ENCODE measurements around the gene SLC17A2.

The SLC17A2 gene

GRCh38 chr6:25918083-25918683 is 12.3 kb downstream of the SLC17A2 start:
- no peak for DNase-seq (ENCODE audit: low spot score)

- DNase-seq (ENCODE audit: low spot score), result no peak
Observed at GRCh38 chr6:25916789-25917490, 13.6 kb downstream of the SLC17A2 start.

DNA sequence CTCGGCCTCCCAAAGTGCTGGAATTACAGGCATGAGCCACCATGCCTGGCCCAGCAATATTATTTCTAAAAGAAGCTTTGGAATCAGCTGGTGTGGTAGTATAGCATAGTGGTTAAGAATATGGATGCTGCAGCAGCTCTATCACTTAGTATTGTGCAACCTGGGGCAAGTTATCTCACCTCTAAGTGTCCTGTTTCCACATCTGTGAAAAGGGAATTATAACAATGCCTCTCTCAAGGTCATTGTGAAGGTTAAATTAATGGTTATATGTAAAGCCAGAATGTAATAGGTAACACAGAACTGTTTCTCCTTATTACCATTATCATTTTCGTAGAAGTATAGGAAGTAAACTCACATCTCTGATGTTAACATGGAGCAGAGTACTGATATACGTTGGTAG is 14.2 kb downstream of the SLC17A2 start:
- DNase-seq (ENCODE audit: low spot score), result no peak

GRCh38 chr6:25913741-25914140 is 16.8 kb downstream of the SLC17A2 start:
- no peak for DNase-seq (ENCODE audit: low spot score)

GRCh38 chr6:25911351-25911750 is 19.1 kb downstream of the SLC17A2 start:
- DNase-seq (ENCODE audit: low spot score), result no peak

DNA sequence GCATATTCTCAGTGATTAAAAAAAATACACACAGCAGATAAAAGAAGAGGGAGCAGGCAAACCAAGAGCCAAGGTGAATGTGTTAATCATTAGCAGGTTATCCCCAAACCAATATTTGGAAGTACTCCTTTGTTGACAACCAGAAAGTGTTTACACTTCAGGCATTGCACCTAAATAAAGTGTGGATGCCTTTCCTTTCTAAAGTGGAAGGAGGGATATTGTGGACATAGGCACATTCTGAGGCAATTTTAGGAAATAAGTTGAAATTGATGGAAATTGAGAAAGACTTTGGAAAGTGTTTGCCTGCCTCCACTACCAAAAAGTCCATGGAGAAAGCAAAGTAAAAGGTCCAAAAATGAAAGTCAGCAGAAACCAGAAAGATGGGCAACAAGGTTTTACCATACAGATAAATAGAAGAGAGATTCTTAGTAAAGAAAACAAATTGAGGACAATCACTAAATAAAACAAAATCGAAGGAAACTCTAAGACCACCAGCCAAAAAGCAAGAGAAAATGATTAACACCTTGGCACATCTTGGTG is 22.9 kb downstream of the SLC17A2 start:
- no peak for DNase-seq (ENCODE audit: low spot score)

DNA sequence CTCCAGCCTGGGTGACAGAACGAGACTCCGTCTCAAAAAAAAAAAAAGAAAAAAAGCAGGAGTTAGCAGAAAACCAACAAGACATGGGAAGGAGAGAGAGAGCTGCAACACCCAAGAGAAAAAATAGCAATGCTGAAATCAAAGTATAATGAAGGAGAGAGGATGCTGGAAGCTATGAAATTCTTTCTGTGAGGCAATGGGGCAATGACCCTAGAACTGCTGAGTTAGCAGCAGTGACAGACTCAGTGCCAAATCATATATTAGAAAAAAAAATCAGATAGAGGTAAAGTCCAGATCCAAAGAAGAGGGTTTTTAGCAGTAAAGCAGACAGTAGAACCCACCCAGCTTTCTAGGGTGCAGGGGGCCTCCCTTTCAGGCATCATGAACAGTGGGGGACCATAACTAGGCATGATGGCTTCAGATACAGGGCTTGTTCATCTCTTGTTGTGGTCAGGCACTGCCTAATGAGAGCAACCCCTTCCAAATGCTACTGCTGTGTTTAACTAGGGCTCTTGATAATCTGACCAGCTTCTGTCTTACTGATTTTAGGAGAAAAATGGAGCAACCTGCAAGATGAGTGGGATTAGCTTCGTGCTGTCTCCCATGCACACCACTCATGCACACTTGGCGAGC is 26.9 kb downstream of the SLC17A2 start:
- DNase-seq (ENCODE audit: low spot score), result no peak

DNA sequence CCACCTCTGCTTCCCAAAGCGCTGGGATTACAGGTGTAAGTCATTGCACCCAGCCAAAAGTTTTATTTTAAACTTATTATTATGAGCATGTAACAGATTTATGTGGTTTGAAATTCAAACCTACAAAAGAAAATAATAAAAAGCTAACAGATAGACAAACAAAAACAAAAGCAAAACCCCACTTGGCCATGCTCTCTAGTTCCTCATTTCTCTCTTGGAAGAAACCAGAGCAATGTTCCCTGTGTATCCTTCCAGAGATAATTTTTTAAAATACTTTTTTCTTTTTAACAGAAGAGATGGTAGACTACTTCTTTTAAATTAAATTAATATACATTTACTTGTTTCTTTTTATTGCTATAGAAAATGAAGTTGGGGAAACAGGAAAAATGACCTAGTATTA is 28.4 kb downstream of the SLC17A2 start:
- no peak for DNase-seq (ENCODE audit: low spot score)

GRCh38 chr6:25900843-25901242 is 29.6 kb downstream of the SLC17A2 start:
- no peak for DNase-seq (ENCODE audit: low spot score)

DNA sequence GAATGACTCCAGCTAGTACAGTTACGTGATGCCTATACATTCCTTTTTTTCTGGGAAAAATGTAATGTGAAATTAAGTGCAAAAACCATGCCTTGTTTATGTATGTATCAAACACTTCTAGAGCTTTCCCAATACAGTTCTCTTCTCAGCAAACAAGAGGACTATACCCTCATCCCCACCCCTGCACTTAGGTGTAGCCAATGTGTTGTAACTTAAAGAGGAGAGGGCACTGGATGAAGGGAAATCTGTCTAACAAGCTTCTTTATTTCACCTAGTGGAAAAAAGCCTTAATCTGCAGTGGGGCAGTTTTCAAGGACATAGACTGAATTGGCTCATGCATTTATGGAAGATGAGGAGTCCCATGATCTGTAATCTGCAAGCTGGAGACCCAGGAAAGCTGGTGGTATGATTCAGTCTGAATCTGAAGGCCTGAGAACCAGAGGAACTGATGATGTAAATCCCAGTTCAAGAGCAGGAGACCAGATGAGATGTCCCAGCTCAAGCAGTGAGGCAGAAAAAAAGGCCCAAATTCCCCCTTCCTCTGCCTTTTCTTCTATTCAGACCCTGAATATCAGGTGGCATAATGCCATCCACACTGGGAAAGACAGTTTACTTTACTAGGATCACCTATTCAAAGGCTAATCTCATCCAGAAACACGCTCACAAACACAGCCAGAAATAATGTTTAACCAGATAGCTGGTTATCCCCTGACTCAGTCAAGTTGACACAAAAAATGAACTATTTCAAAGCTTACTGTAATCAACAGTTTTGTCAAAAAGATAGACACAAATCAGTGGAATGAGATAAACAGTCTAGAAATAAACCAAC is 30.7 kb downstream of the SLC17A2 start:
- no peak for DNase-seq (ENCODE audit: low spot score)

- no peak for DNase-seq (ENCODE audit: low spot score)
Observed at GRCh38 chr6:25899123-25899522, 31.4 kb downstream of the SLC17A2 start.

GRCh38 chr6:25898289-25898977 is 32.1 kb downstream of the SLC17A2 start:
- no peak for DNase-seq (ENCODE audit: low spot score)

GRCh38 chr6:25896252-25896651 is 34.2 kb downstream of the SLC17A2 start:
- no peak for DNase-seq (ENCODE audit: low spot score)

- no peak for DNase-seq (ENCODE audit: low spot score)
Observed at GRCh38 chr6:25895771-25896170, 34.7 kb downstream of the SLC17A2 start.

GRCh38 chr6:25893778-25894177 is 36.7 kb downstream of the SLC17A2 start:
- no peak for DNase-seq (ENCODE audit: low spot score)

DNA sequence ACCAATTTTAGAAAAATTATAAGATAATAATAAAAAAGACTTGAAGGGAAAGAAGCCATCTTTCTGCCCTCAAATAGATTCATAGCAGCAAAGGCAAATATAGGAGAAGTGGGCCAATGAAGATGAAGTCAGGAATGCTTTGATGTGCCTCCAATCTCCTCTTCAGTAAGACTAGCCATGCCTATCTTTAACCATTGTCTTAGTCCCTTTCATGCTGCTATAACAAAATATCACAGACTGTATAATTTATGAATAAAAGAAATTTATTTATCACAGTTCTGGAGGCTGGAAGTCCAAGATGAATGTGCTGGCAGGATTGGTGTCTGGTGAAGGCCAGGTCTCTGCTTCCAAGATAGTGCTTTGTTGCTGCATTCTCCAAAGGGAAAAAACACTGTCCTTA is 37.6 kb downstream of the SLC17A2 start:
- DNase-seq (ENCODE audit: low spot score), result no peak

DNA sequence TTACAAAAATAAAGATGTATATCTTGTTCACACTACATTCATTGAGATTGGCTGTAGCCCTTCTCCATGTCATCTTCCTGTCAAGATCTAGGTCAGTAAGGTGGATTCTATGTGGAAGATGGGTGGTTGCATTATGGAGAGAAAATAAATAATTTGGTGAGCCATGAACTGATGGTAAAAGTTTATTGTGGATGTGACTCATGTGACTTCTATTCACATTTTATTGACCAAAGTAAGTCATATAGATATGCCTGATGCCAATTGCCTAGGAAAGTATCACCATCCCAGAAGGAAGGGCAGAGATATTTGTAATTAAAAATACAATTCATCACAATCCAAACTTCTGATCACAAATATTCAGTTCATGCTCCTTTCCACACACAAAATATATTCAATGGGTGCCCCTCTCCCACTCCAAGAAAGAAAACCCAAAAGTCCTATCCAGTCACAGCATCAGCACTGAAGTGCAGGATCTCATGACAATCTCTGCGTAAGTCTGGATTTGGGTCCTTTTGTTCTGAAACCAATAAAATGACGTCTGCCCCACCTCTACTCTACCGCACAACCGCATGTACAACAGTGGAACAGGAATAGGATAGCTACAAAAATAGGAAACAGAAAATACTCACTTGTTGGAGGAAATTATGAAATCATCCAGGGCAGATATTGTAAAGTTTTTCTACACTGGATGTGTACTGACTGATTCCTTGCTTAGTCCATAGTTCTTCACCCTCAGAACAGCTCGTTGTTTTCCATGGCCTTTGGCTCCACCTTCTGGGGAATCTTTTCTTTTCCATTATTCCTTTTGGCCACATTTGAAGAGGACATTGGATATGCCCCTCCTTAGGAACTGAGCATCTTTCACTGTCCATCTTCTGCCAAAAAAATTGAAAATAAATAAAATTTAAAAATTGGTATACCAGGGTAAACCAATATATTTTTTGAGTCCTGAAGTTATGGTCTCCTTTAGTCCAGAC is 40.3 kb downstream of the SLC17A2 start:
- peak; percentile 39 for DNase-seq (ENCODE audit: low spot score)

- no peak for DNase-seq (ENCODE audit: low spot score)
Observed at GRCh38 chr6:25888626-25889025, 41.9 kb downstream of the SLC17A2 start.

DNA sequence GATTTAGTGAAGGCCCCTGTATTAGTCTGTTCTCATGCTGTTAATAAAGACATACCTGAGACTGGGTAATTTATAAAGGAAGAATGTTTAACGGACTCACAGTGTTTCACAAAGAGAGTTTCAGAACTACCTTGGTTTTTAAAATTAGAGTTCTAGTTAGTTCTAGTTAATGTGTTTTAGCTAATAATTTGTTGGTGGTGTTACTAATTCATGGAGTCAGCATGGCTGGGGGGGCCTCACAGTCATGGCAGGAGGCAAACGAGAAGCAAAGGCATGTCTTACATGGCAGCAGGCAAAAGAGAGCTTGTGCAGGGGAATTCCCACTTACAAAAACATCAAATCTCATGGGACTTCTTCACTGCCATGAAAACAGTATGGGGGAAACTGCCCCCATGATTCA is 44.4 kb downstream of the SLC17A2 start:
- DNase-seq (ENCODE audit: low spot score), result no peak

DNA sequence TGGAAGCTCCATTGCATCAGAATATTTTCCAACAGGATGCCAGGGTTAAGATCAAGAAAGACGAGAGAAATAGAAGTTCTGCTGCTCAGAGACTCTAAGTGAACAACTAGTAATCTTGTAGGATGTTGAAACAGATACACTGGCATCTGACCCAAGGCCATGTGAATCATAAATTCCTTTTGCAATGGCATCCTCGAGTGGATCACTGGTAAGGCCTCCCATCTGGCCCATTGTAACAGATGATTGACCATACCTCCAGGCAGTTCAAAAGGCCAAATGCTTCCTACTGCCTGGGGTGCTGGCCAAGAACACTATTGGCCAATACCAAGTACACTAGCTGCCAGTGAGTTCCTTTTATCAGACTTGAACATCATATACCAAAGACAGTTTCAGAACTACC is 46.5 kb downstream of the SLC17A2 start:
- peak; percentile 5 for DNase-seq (ENCODE audit: low spot score)

DNA sequence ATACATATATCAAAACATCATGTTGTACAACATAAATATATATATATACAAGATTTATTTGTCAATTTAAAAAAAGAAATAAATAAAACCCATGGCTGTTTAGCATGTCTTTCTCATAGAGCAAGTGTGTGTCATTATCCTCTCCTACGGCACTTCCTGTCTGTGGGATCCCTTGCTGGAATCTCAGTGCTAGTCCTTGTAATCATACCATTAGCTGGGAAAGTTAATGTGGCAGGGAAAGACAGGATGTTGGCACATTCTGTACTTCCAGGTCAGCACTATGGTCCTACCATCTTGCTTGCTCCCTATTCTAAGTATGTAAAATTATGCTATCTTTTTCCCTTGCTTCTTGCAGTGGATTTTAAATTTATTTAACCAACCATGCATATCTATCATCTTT is 47.0 kb downstream of the SLC17A2 start:
- DNase-seq (ENCODE audit: low spot score), result peak; percentile 7
